SU-DHL-6 (cell line): Measurements from ENCODE around the gene RPL12.

ENCODE experiments used
- H2AFZ ChIP-seq: fragments of 200-600 bp; sonication (generic); 2 replicates; pipeline ENCODE4 v1.6.1; 2014; ENCODE audit warnings: low read depth, mild to moderate bottlenecking, moderate library complexity, mixed read lengths, antibody characterized with exemption, low read length; ENCODE audit not compliant: severe bottlenecking
- H3F3A ChIP-seq: fragments of 200-600 bp; shearing (Covaris generic); 2 replicates; pipeline ENCODE4 v1.6.0; 2016; ENCODE audit warnings: antibody characterized with exemption, mild to moderate bottlenecking; ENCODE audit not compliant: insufficient read depth
- H3K27ac ChIP-seq: fragments of 200-600 bp; sonication (generic); 2 replicates; pipeline ENCODE4 v1.5.1; 2016; ENCODE audit warnings: low read depth, mild to moderate bottlenecking, low read length, moderate library complexity, mixed read lengths
- H3K27me3 ChIP-seq: fragments of 200-600 bp; sonication (generic), shearing (Covaris generic); 2 replicates; pipeline ENCODE4 v1.6.0; 2014; ENCODE audit warnings: mild to moderate bottlenecking, low read length
- H3K36me3 ChIP-seq: fragments of 200-600 bp; sonication (generic); 2 replicates; pipeline ENCODE4 v1.6.1; 2014; ENCODE audit warnings: mild to moderate bottlenecking, low read length, mixed read lengths
- H3K4me2 ChIP-seq: fragments of 300-600, 200-600 bp; shearing (Covaris generic), sonication (generic); 2 replicates; pipeline ENCODE4 v1.6.0; 2014; ENCODE audit warnings: low read length, low read depth, mild to moderate bottlenecking; ENCODE audit not compliant: poor library complexity, severe bottlenecking
- H3K4me3 ChIP-seq: fragments of 200-600 bp; sonication (generic); 2 replicates; pipeline ENCODE4 v1.5.1; 2014; ENCODE audit warnings: antibody characterized with exemption, low read length, mild to moderate bottlenecking, mixed read lengths; ENCODE audit not compliant: insufficient read depth, poor library complexity, severe bottlenecking
- H3K79me2 ChIP-seq: fragments of 200-600 bp; sonication (generic); 2 replicates; pipeline ENCODE4 v1.6.1; 2014; ENCODE audit warnings: mild to moderate bottlenecking, low read length, moderate library complexity; ENCODE audit not compliant: insufficient read depth
- H3K9ac ChIP-seq: fragments of 200-600 bp; sonication (generic); 2 replicates; pipeline ENCODE4 v1.7.0; 2014; ENCODE audit warnings: mild to moderate bottlenecking, low read length
- H3K9me2 ChIP-seq: fragments of 200-600 bp; sonication (generic); replicated peaks from 2 replicates; pipeline ENCODE4 v1.6.1; 2014; ENCODE audit warnings: low read length; ENCODE audit not compliant: insufficient read depth
- H3K9me3 ChIP-seq: fragments of 200-600 bp; sonication (generic); 2 replicates; pipeline ENCODE4 v1.6.1; 2014; ENCODE audit warnings: low read length, mixed read lengths; ENCODE audit not compliant: insufficient read depth
- H4K20me1 ChIP-seq: fragments of 200-600 bp; sonication (generic); 2 replicates; pipeline ENCODE4 v1.6.1; 2014; ENCODE audit warnings: low read depth, mild to moderate bottlenecking, antibody characterized with exemption, low read length, moderate library complexity, mixed read lengths
- CTCF ChIP-seq: fragments of 200-600 bp; sonication (generic); IDR thresholded peaks from one replicate; pipeline ENCODE4 v1.5.1; 2017; ENCODE audit warnings: antibody characterized with exemption, mild to moderate bottlenecking, low read length, moderate library complexity; ENCODE audit not compliant: insufficient read depth, poor library complexity, severe bottlenecking
- EZH2phosphoT487 ChIP-seq: fragments of 200-600 bp; sonication (generic), shearing (Covaris generic); conservative IDR thresholded peaks from 2 replicates; pipeline ENCODE4 v1.6.1; 2018; ENCODE audit warnings: mild to moderate bottlenecking, antibody characterized with exemption, low read length, moderate library complexity, mixed read lengths

Gene RPL12

GRCh38 chr9:127451858-127452656 is 851 bp upstream of the RPL12 start:
- peak overlapping the region; percentile 63 for H3K4me3 ChIP-seq
- H3K27me3 ChIP-seq: no peaks in the 10 kb centered on the region
- peak overlapping the region; percentile 91 for H3K27ac ChIP-seq
- H3K9me2 ChIP-seq: no peaks in the 10 kb centered on the region
- no peaks in the 10 kb centered on the region for H3K9me3 ChIP-seq
- H3K36me3 ChIP-seq: peaks cover 33% of the 10 kb centered on the region
- H2AFZ ChIP-seq: peak overlapping the region; percentile 37
- peaks cover 25% of the 10 kb centered on the region for H3K79me2 ChIP-seq
- peak overlapping the region; percentile 79 for H3K4me2 ChIP-seq
- no peak for TF ChIP-seq EZH2phosphoT487
- TF ChIP-seq CTCF: no peak
- peaks cover 11% of the 10 kb centered on the region; the same call in 1 of the 2 replicates for H4K20me1 ChIP-seq
- peak overlapping the region; percentile 97 for H3K9ac ChIP-seq
- peaks cover 38% of the 10 kb centered on the region for H3F3A ChIP-seq

- Histone ChIP-seq H3K9ac (peak overlapping the region; percentile 97), H3F3A (peaks cover 43% of the 10 kb centered on the region), H3K27me3 (no peaks in the 10 kb centered on the region), H3K4me2 (peak overlapping the region; percentile 79), H3K27ac (peak overlapping the region; percentile 91), H3K79me2 (peaks cover 25% of the 10 kb centered on the region), H3K9me3 (no peaks in the 10 kb centered on the region), H4K20me1 (peaks cover 11% of the 10 kb centered on the region; the same call in 1 of the 2 replicates), H3K9me2 (no peaks in the 10 kb centered on the region), H3K4me3 (peak overlapping the region; percentile 63), H2AFZ (peak overlapping the region; percentile 37), H3K36me3 (peaks cover 36% of the 10 kb centered on the region)
- no peak for TF ChIP-seq EZH2phosphoT487
- TF ChIP-seq CTCF: no peak
Measured at GRCh38 chr9:127451608-127451857, 327 bp upstream of the RPL12 start.

GRCh38 chr9:127450243-127450760 is 904 bp downstream of the RPL12 start:
- no peaks in the 10 kb centered on the region for H3K27me3 ChIP-seq
- peaks cover 11% of the 10 kb centered on the region; the same call in 1 of the 2 replicates for H4K20me1 ChIP-seq
- no peaks in the 10 kb centered on the region for H3K9me2 ChIP-seq
- peak overlapping the region; percentile 97 for H3K9ac ChIP-seq
- peaks cover 38% of the 10 kb centered on the region for H3K36me3 ChIP-seq
- TF ChIP-seq EZH2phosphoT487 (no peak), CTCF (no peak)
- peak overlapping the region; percentile 79 for H3K4me2 ChIP-seq
- H2AFZ ChIP-seq: no peak overlapping the region
- no peaks in the 10 kb centered on the region for H3K9me3 ChIP-seq
- H3F3A ChIP-seq: peaks cover 55% of the 10 kb centered on the region
- H3K79me2 ChIP-seq: peaks cover 25% of the 10 kb centered on the region
- H3K4me3 ChIP-seq: peak overlapping the region; percentile 63
- peak overlapping the region; percentile 91 for H3K27ac ChIP-seq
